GM21737 (cell line): ENCODE data around the gene PPP2R3C.
"Not testable (repeated sequence)": the region's sequence is repeated elsewhere in the genome, so short reads cannot be mapped to it uniquely, and the experiment has no call there.

Source experiments
- ATAC-seq: cut with Tn5 transposase; IDR thresholded peaks from one replicate; pipeline ENCODE4 v1.9.1; 2021; ENCODE audit warnings: mild to moderate bottlenecking, moderate library complexity; ENCODE audit not compliant: unreplicated experiment

Gene PPP2R3C

GRCh38 chr14:35121887-35122695 is at the start of gene PPP2R3C, which contains the start of gene PRORP:
TSS of gene PPP2R3C (minus strand) at chr14:35121990. CDS start at chr14:35121959, 31 bp downstream.
TSS of gene PRORP (plus strand) at chr14:35122552. CDS start at chr14:35123246, 694 bp downstream.
- peak; percentile 83 for ATAC-seq

GRCh38 chr14:35167496-35167895 is 45.7 kb upstream of the PPP2R3C start:
- no peak for ATAC-seq

DNA sequence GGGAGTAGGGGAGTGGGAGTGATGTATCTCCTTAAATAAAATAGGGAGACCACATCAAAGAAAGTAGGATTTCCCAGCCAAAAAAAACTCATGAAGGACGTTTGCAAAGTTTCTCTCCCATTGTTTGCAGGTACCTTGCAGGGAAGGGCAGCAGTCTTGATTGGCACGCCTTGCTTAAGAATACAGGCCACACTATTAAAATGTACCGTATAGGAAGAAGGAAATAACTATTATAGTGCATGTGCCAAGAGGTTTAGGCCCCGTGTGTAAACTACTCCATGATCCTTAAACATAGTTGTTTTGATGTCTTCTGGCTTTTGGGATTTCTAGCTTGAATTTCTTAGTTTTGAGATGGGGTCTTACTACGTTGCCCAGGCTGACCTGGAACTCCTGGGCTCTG is 43.1 kb upstream of the PPP2R3C start:
- no peak for ATAC-seq

DNA sequence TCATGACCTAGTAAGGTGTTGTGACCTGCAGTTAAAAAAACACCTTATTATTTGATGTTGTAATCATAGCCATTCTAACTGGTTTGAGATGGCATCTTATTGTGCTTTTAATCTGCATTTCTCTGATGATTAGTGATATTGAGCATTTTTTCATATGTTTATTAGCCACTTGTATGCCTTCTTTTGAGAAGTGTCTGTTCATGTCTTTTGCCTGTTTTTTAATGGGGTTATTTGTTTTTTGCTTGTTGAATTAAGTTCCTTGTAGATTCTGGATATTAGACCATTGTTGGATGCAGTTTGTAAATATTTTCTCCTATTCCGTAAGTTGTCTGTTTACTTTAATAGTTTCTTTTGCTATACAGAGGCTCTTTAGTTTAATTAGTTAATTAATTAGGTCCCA is 41.6 kb upstream of the PPP2R3C start:
- ATAC-seq = no peak

DNA sequence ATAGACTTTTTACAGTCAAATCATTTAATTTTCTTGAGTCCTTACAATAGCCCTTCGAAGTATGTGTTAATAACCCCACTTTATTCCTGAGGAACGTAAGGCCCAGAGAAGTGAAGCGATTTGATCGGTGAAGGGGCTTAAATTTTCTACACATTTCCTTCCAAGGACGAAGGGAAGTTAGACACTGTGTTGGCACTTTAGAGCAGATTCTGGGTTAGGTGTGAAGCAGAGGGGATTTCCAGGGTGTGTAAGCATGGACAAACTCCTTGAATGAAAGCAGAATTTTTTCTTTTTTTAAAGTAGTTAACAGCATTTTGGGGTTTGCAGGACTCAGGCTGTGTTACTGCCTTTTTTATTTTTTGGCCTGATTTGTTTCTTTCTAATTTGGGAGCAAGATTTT is 39.4 kb upstream of the PPP2R3C start:
- ATAC-seq = no peak

GRCh38 chr14:35159742-35160409 is 38.1 kb upstream of the PPP2R3C start:
- ATAC-seq = no peak

GRCh38 chr14:35158951-35159653 is 37.3 kb upstream of the PPP2R3C start:
- no peak for ATAC-seq

- no peak for ATAC-seq
Measured at GRCh38 chr14:35158491-35158890, 36.7 kb upstream of the PPP2R3C start.

GRCh38 chr14:35155962-35156361 is 34.2 kb upstream of the PPP2R3C start:
- ATAC-seq = no peak

DNA sequence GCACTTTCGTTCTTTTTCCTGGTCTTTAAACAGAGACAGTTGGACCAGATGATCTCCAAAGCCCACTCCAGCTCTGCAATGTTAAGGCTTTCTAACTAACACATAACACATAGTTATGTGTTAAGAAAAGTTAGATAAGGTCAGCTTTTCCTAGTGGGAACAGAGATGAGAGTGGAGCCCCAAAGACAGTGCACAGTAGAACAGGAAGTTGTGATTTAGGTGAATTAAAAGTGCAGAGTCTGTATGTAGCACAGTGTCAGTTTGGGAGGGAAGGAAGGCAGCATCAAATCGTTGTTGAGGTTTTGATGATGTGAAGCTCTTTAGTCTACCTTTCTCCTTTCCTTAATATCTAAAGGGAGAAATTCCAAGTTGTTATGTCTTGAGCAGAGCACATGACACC is 32.2 kb upstream of the PPP2R3C start:
- no peak for ATAC-seq

- not testable (repeated sequence) for ATAC-seq
Measured at GRCh38 chr14:35152531-35152930, 30.7 kb upstream of the PPP2R3C start.

DNA sequence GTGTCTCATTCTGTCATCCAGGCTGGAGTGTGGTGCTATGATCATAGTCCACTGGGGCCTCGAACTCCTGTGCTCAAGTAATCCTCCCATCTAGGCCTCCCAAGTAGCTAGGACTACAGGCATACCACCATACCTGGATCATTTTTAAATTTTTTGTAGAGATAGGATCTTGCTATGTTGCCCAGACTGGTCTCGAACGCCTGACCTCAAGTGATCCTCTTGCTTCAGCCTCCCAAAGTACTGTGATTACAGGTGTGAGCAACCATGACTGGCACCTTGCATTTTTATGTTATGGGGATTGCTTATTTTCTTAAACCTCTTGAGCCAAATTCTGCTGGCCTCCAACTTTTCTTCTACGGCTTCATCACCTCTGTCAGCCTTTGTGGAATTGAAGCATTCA is 27.4 kb upstream of the PPP2R3C start:
- no peak for ATAC-seq

- no peak for ATAC-seq
Measured at GRCh38 chr14:35147711-35148110, 25.9 kb upstream of the PPP2R3C start.

DNA sequence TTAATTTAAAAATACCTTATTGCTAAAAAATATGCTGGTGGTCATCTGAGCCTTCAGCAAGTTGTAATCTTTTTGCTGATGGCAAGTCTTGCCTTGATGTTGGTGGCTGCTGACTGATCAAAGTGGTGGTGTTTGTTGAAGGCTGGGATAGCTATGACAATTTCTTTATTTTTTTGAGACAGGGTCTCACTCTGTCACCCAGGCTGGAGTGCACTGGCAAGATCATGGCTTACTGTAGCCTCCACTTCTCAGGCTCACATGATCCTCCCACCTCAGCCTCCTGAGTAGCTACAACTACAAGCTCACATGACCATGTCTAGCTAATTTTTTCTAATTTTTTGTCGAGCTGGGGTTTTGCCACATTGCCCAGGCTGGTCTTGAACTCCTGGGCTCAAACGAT is 25.4 kb upstream of the PPP2R3C start:
- ATAC-seq = no peak

- ATAC-seq = no peak
Measured at GRCh38 chr14:35146711-35147149, 24.9 kb upstream of the PPP2R3C start.

GRCh38 chr14:35144029-35144428 is 22.2 kb upstream of the PPP2R3C start:
- no peak for ATAC-seq

DNA sequence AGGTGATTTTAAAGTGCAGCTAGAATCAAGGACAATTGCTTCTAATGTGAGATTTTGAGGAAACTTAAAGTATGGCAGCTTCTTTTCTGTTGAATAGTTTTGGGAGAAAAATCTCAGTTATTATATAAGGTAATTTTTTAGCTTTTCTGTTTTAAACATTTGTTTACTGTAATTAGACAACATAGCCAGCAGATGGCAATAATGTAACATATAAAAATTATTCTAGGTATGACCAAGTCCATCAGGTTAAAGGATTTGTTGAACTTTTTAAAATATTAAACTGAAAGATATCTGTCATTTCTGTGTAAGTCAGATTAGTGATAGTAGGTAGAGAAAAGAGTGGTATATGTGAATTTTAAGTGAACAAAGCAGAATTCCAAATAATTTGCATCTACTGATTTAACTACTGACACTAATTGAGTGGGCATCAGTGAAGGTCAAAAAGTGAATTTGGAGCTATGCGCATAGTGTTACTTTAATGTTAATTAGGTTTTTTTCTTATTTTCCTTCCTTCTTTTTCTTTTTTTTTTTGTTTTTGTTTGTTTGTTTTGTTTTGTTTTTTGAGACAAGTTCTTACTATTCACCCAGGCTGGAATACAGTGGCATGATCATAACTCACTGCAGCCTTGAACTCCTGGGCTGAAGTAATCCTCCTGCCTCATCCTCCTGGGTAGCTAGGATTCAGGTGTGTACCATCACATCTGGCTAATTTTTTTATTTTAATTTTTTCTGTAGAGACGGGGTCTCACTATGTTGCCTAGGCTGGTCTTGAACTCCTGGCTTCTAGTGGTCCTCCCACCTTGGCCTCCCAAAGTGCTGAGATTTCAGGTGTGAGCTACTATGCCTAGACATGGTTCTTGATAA is 19.2 kb upstream of the PPP2R3C start:
- ATAC-seq = no peak

DNA sequence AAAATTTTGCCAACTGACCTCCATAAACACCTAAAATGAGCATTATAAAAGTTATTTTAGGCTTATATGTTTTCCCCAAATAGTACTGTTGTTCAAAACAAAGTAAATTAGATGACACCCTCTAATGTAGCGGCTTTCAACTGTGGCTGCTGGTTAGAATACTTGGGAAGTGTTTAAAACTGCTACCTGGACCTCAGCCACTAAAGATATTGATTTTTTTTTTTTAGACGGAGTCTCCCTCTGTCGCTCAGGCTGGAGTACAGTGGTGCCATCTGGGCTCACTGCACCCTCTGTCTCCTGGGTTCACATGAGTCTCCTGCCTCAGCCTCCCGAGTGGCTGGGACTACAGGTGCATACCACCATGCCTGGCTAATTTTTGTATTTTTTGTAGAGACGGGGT is 16.8 kb upstream of the PPP2R3C start:
- no peak for ATAC-seq

DNA sequence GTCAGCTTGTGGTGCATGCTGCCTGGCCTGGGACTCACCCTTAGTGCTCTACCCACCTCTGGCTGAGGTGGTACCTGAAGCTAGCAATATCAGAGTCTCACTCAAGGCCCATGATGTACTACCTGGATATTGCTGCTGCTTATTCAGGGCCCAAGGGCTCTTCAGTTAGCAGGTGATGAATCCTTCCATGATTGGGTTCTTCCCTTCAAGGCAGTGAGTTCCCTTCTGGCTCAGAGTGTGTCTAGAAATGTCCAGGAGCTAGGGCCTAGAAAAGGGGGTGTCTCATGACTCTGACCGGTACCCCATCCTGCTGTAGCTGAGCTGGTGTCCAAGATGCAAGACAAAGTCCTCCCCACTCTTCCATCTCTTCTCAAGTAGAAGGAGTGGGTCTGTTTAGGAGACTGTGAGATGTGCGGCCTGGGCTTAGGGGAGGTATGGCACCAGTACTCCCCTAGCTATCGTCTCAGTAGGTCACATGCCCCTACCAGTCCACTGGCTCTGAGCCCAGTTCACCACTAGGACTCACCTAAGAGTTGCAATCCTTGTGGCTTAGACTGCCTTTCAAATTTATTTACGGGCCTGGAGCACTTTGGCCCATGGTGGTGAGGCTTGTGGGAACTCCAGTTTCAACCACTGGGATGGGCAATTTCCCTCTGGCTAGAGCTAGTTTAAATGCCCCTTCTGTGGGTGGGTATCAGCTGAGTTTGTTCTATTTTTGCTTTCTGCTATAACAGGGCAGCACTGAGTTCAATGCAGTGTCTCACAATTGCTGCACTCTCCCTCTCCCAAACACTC is 12.7 kb upstream of the PPP2R3C start:
- ATAC-seq = no peak
